Body of pancreas (tissue), 4 donors: ENCODE measurements around the gene PTGES2. TPM values are rescaled to one million over a fixed set of nuclear protein-coding genes. Genes with fewer than 3 reads are reported as not detected.
A peak's percentile ranks its signal among the peaks of the same experiment; 100 is the strongest.

Experiments
- ATAC-seq: fragments of 150-250 bp; one replicate; pipeline ENCODE4 v1.9.1; 2016
- DNase-seq, 4 donors: peaks; one replicate each; pipeline ENCODE4 v3.0.0-alpha.2; 2019
- H3K27ac ChIP-seq, 4 donors: fragments of 200-600 bp; sonication (generic); 1 replicate in 3 of 4; 2 replicates in 1 of 4; pipeline versions ENCODE4 v1.5.1 to v1.6.1; 2016 to 2019; ENCODE audit warnings: mild to moderate bottlenecking in 1 of 4, mixed read lengths in 1 of 4, moderate library complexity in 1 of 4
- H3K27me3 ChIP-seq, 2 donors: fragments of 200-600 bp; sonication (generic); one replicate each; pipeline ENCODE4 v1.6.0; 2016; ENCODE audit warnings: mild to moderate bottlenecking in 1 of 2
- H3K36me3 ChIP-seq, 2 donors: fragments of 200-600 bp; sonication (generic); replicated peaks in 1 of 2; 2 replicates each; pipeline ENCODE4 v1.5.1; 2016; ENCODE audit warnings: low read depth in 2 of 2; ENCODE audit not compliant: insufficient read depth in 1 of 2
- H3K4me1 ChIP-seq: fragments of 200-600 bp; sonication (generic); one replicate; pipeline ENCODE4 v1.6.0; 2016
- H3K4me3 ChIP-seq, 2 donors: fragments of 200-600 bp; sonication (generic); 1 replicate in 1 of 2; 2 replicates in 1 of 2; pipeline ENCODE4 v1.5.1; 2016 to 2019
- H3K9me3 ChIP-seq, 3 donors: fragments of 200-600 bp; sonication (generic); 1 replicate in 2 of 3; 2 replicates in 1 of 3; pipeline ENCODE4 v1.5.1; 2016
- CTCF ChIP-seq, 7 experiments: fragments of 450-650 bp in 4 of 7; fragments of 200-600 bp in 3 of 7; sonication (generic) in 3 of 7; IDR thresholded peaks; one replicate each; pipeline ENCODE4 v1.5.1; 2016 to 2019; ENCODE audit warnings: antibody characterized with exemption in 7 of 7
- POLR2A ChIP-seq, 3 donors: fragments of 450-650 bp; IDR thresholded peaks; one replicate each; pipeline ENCODE4 v1.6.1; 2016; ENCODE audit warnings: antibody characterized with exemption in 3 of 3, mild to moderate bottlenecking in 2 of 3
- WGBS, 2 donors: methylation state at CpG; one replicate each; pipeline ENCODE4 v1.1.5; 2017; 5-methylcytosine and 5-hydroxymethylcytosine counted together
- intact Hi-C: fragments of 100-400 bp; cut with DNase I; formaldehyde crosslinking; loops from one replicate; pipeline ENCODE4 v1.15.1; 2023
- total RNA-seq, 2 donors: library from RNA; depleted of rRNA; stranded (reverse); fragments of >200 nt; gene quantifications; one replicate each; pipeline ENCODE4 v1.1.0, GENCODE V29; 2016

The PTGES2 gene
- total RNA-seq, 2 donors from 2014 or later, result 55.8 to 145 TPM

- no peak for ATAC-seq
- no peak for TF ChIP-seq POLR2A (IDR thresholded peaks at IDR 0.05)
- no peak for TF ChIP-seq CTCF (IDR thresholded peaks at IDR 0.05)
- Histone ChIP-seq H3K4me1 (peaks cover 41% of the 10 kb centered on the region), H3K4me3 (no peak overlapping the region), H3K9me3 (no peaks in the 10 kb centered on the region), H3K36me3 (peaks cover 21 to 30% of the 10 kb centered on the region in 2 donors), H3K27ac (peak overlapping the region in 2 of 4 donors; percentile 24 to 44), H3K27me3 (no peaks in the 10 kb centered on the region)
- intact Hi-C loops, result no loop called here
- 71 to 76% methylated on average over 19 to 20 of the region's 20 CpGs for WGBS, 2 donors
- peak in 1 of 4 donors; percentile 7 for DNase-seq
These were observed 18.3 kb downstream of the PTGES2 start for GRCh38 chr9:128109050-128109709.

- no peak for ATAC-seq
- peak in 1 of 4 donors; percentile 6 for DNase-seq
- Histone ChIP-seq H3K9me3 (no peaks in the 10 kb centered on the region), H3K4me3 (no peak overlapping the region), H3K4me1 (peaks cover 41% of the 10 kb centered on the region), H3K27me3 (no peaks in the 10 kb centered on the region), H3K27ac (peak overlapping the region; percentile 27 to 46 (median 38)), H3K36me3 (peaks cover 21 to 30% of the 10 kb centered on the region in 2 donors)
- intact Hi-C loops, result no loop called here
- TF ChIP-seq POLR2A (IDR thresholded peaks at IDR 0.05), result no peak
- no peak for TF ChIP-seq CTCF (IDR thresholded peaks at IDR 0.05)
- 68 to 86% methylated on average over 15 of the region's 15 CpGs for WGBS, 2 donors
These were observed 19.1 kb downstream of the PTGES2 start for GRCh38 chr9:128108269-128109049.

DNA sequence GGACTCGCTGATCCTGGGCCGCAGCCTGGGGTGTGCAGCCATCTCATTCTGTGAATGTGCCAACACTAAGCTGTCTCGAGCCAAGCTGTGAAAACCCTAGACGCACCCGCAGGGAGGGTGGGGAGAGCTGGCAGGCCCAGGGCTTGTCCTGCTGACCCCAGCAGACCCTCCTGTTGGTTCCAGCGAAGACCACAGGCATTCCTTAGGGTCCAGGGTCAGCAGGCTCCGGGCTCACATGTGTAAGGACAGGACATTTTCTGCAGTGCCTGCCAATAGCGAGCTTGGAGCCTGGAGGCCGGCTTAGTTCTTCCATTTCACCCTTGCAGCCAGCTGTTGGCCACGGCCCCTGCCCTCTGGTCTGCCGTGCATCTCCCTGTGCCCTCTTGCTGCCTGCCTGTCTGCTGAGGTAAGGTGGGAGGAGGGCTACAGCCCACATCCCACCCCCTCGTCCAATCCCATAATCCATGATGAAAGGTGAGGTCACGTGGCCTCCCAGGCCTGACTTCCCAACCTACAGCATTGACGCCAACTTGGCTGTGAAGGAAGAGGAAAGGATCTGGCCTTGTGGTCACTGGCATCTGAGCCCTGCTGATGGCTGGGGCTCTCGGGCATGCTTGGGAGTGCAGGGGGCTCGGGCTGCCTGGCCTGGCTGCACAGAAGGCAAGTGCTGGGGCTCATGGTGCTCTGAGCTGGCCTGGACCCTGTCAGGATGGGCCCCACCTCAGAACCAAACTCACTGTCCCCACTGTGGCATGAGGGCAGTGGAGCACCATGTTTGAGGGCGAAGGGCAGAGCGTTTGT, 19.9 kb downstream of the PTGES2 start:
- Histone ChIP-seq H3K27ac (peak overlapping the region; percentile 27 to 46 (median 42)), H3K36me3 (peaks cover 21 to 30% of the 10 kb centered on the region in 2 donors), H3K27me3 (no peaks in the 10 kb centered on the region), H3K9me3 (no peaks in the 10 kb centered on the region), H3K4me3 (no peak overlapping the region), H3K4me1 (peaks cover 47% of the 10 kb centered on the region)
- DNase-seq (peak in 1 of 4 donors; percentile 6), ATAC-seq (no peak)
- TF ChIP-seq POLR2A (IDR thresholded peaks at IDR 0.05) (no peak), CTCF (IDR thresholded peaks at IDR 0.05) (no peak)
- 84 to 92% methylated on average over 15 to 18 of the region's 18 CpGs for WGBS, 2 donors
- intact Hi-C loops, result no loop called here

GRCh38 chr9:128106940-128107467, 20.5 kb downstream of the PTGES2 start:
- Histone ChIP-seq H3K4me3 (no peak overlapping the region), H3K27me3 (no peaks in the 10 kb centered on the region), H3K27ac (peak overlapping the region in 2 of 4 donors; percentile 44 to 46), H3K36me3 (peaks cover 21 to 30% of the 10 kb centered on the region in 2 donors), H3K4me1 (peaks cover 54% of the 10 kb centered on the region), H3K9me3 (no peaks in the 10 kb centered on the region)
- DNase-seq, result no peak
- no peak for ATAC-seq
- TF ChIP-seq POLR2A (IDR thresholded peaks at IDR 0.05) (no peak), CTCF (IDR thresholded peaks at IDR 0.05) (no peak)
- 88 to 93% methylated on average over 7 to 23 of the region's 23 CpGs for WGBS, 2 donors
- intact Hi-C loops, result no loop called here
